ENCODE measurements around the gene CUL3.
"Not testable (repeated sequence)": the region's sequence is repeated elsewhere in the genome, so short reads cannot be mapped to it uniquely, and the experiment has no call there.

CUL3 gene

DNA sequence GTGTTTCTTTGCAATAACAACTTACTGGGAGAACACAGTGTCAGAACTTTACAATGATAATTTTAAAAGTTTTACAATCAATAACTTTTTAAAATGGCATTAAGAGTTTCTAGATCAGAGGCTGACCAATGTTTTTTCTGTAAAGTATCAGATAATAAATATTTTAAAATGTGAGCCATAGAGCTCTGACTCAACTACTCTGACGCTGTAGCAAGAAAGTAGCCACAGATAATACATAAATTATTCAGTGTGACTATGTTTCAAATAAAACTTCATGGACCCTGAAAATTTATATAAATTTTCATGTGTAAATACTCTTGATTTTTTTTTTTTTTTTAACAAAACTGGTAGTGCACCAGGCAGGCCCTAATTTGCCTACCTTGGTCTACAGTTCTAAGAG is 77.4 kb downstream of the CUL3 start:
- H3K27me3 ChIP-seq (ENCODE audit: control insufficient read depth, insufficient read depth, low read length): no peaks in the 10 kb centered on the region
- H3K9ac ChIP-seq: no peak overlapping the region
- H3K9me3 ChIP-seq (ENCODE audit: control insufficient read depth, low read length): no peaks in the 10 kb centered on the region
- TF ChIP-seq, protein P1, sequence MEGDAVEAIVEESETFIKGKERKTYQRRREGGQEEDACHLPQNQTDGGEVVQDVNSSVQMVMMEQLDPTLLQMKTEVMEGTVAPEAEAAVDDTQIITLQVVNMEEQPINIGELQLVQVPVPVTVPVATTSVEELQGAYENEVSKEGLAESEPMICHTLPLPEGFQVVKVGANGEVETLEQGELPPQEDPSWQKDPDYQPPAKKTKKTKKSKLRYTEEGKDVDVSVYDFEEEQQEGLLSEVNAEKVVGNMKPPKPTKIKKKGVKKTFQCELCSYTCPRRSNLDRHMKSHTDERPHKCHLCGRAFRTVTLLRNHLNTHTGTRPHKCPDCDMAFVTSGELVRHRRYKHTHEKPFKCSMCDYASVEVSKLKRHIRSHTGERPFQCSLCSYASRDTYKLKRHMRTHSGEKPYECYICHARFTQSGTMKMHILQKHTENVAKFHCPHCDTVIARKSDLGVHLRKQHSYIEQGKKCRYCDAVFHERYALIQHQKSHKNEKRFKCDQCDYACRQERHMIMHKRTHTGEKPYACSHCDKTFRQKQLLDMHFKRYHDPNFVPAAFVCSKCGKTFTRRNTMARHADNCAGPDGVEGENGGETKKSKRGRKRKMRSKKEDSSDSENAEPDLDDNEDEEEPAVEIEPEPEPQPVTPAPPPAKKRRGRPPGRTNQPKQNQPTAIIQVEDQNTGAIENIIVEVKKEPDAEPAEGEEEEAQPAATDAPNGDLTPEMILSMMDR (IDR thresholded peaks at IDR 0.05): no peak
- H3K4me1 ChIP-seq: no peaks in the 10 kb centered on the region
- H2AFZ ChIP-seq: no peak overlapping the region
- H3K36me3 ChIP-seq (ENCODE audit: control insufficient read depth, insufficient read depth, low read length): no peaks in the 10 kb centered on the region
- H3K4me2 ChIP-seq (ENCODE audit: low read length): no peak overlapping the region
- H3K4me3 ChIP-seq (ENCODE audit: low read depth, low read length): no peak overlapping the region
- H3K79me2 ChIP-seq: peaks cover 4% of the 10 kb centered on the region
- H3K27ac ChIP-seq: no peak overlapping the region

DNA sequence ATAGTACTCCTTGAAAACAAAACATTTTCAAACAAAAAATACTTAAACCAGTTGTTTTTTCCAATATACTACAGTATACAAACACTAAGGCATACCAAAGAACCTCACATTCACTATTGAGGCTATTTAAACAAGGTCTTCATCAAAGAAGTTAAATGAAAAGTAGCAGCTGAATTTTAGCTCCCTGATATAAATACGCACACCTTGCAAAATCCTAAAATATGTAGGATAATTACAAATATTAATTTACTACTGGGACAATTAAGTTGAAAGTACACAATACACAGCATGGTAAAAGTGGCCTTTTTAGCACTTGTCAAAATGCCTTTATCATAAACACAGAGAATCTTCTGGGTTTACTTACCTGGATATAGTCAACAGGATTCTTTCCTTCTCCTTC is 78.7 kb downstream of the CUL3 start:
- H2AFZ ChIP-seq: no peak overlapping the region
- no peaks in the 10 kb centered on the region for H3K27me3 ChIP-seq (ENCODE audit: control insufficient read depth, insufficient read depth, low read length)
- no peak overlapping the region for H3K4me3 ChIP-seq (ENCODE audit: low read depth, low read length)
- H3K79me2 ChIP-seq: no peaks in the 10 kb centered on the region
- no peaks in the 10 kb centered on the region for H3K36me3 ChIP-seq (ENCODE audit: control insufficient read depth, insufficient read depth, low read length)
- TF ChIP-seq, protein P1 (IDR thresholded peaks at IDR 0.05): no peak
- H3K27ac ChIP-seq: no peak overlapping the region
- no peaks in the 10 kb centered on the region for H3K4me1 ChIP-seq
- H3K9ac ChIP-seq: no peak overlapping the region
- H3K4me2 ChIP-seq (ENCODE audit: low read length): no peak overlapping the region
- H3K9me3 ChIP-seq (ENCODE audit: control insufficient read depth, low read length): no peaks in the 10 kb centered on the region

DNA sequence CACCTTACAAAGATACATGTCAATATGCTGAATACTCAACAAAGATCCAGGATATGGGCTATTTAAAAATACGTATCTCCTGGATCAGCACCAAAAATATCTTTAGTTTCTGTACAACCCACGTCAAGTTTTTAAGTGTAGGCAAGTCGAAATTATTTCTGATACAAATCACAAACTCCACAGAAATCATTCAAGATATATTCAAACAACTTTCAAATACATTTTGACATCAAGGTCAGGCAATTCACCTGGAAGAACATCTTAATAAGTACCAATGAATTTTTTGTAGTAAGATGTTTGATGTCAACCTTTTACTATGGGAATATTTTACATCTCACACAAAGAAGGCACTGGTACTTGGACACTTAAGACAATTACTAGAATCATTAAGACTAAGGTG is 86.2 kb downstream of the CUL3 start:
- no peaks in the 10 kb centered on the region for H3K9me3 ChIP-seq (ENCODE audit: control insufficient read depth, low read length)
- no peaks in the 10 kb centered on the region for H3K36me3 ChIP-seq (ENCODE audit: control insufficient read depth, insufficient read depth, low read length)

DNA sequence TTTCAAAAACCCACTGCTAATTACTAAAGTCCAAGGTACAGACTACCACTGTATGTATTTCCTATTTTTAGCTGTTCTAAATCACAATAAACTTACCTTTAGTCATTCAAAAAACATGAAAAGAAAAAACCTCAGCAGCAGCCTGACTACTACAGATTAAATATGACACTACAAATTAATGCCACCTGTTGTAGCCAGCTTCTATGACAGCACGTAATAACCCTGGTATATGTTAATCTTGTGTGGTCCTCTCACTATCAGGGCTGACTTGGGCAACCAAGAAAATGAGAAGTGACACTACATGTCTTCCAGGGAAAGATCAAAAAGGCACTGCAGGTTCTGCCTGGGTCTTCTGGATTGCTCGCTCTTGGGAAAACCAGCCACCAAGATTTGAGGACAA is 92.6 kb downstream of the CUL3 start:
- Histone ChIP-seq H2AFZ (no peak overlapping the region), H3K36me3 (ENCODE audit: control insufficient read depth, insufficient read depth, low read length) (no peaks in the 10 kb centered on the region), H3K4me3 (ENCODE audit: low read depth, low read length) (no peak overlapping the region), H3K27me3 (ENCODE audit: control insufficient read depth, insufficient read depth, low read length) (no peaks in the 10 kb centered on the region), H3K4me2 (ENCODE audit: low read length) (no peak overlapping the region), H3K9ac (no peak overlapping the region), H3K4me1 (no peaks in the 10 kb centered on the region), H3K79me2 (peaks cover 21% of the 10 kb centered on the region), H3K27ac (no peak overlapping the region), H3K9me3 (ENCODE audit: control insufficient read depth, low read length) (no peaks in the 10 kb centered on the region)
- TF ChIP-seq, protein P1 (IDR thresholded peaks at IDR 0.05): no peak

More for the DNA sequence above, 86.2 kb downstream of the CUL3 start:
- no peak overlapping the region for H3K9ac ChIP-seq
- no peaks in the 10 kb centered on the region for H3K4me1 ChIP-seq
- H3K79me2 ChIP-seq: peaks cover 3% of the 10 kb centered on the region
- H3K4me2 ChIP-seq (ENCODE audit: low read length): no peak overlapping the region
- TF ChIP-seq, protein P1 (IDR thresholded peaks at IDR 0.05): no peak
- H3K27me3 ChIP-seq (ENCODE audit: control insufficient read depth, insufficient read depth, low read length): no peaks in the 10 kb centered on the region
- no peak overlapping the region for H3K27ac ChIP-seq
- no peak overlapping the region for H2AFZ ChIP-seq
- H3K4me3 ChIP-seq (ENCODE audit: low read depth, low read length): no peak overlapping the region

- H3K4me2 ChIP-seq (ENCODE audit: low read length); H3K4me1 ChIP-seq; H3K4me3 ChIP-seq (ENCODE audit: low read depth, low read length); H3K9me3 ChIP-seq (ENCODE audit: control insufficient read depth, low read length); H3K36me3 ChIP-seq (ENCODE audit: control insufficient read depth, insufficient read depth, low read length); H3K27me3 ChIP-seq (ENCODE audit: control insufficient read depth, insufficient read depth, low read length); H3K27ac ChIP-seq; H3K9ac ChIP-seq; H2AFZ ChIP-seq: not testable (repeated sequence)
- H3K79me2 ChIP-seq: peaks cover 24% of the 10 kb centered on the region
These were observed 97.2 kb downstream of the CUL3 start for GRCh38 chr2:224487940-224488339.

DNA sequence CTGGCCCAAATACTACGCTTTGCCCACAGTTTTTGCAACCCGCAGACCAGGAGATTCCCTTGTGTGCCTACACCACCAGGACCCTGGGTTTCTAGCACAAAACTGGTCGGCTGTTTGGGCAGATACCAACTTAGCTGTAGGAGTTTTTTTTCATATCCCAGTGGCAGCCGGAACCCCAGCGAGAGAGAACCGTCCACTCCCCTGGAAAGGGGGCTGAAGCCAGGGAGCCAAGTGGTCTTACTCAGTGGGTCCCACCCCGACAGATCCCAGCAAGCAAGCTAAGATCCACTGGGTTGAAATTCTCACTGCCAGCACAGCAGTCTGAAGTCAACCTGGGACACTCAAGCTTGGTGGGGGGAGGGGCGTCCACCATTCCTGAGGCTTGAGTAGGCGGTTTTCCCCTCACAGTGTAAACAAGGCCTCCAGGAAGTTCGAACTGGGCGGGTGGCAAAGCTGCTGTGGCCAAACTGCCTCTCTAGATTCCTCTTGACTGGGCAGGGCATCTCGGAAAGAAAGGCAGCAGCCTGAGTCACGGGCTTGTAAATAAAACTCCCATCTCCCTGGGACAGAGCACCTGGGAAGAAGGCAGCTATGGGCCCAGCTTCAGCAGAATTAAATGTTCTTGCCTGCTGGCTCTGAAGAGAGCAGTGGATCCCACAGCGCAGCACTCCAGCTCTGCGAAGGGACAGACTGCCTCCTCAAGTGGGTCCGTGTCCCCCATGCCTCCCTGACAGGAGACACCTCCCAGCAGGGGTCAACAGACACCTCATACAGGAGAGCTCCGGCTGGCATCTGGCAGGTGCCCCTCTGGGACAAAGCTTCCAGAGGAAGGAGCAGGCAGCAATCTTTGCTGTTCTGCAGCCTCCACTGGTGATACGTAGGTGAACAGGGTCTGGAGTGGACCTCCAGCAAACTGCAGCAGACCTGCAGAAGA is 99.8 kb downstream of the CUL3 start:
- Histone ChIP-seq H3K79me2 (peaks cover 20% of the 10 kb centered on the region), H3K27ac (peak overlapping the region; percentile 27)
- H3K36me3 ChIP-seq (ENCODE audit: control insufficient read depth, insufficient read depth, low read length); H3K9me3 ChIP-seq (ENCODE audit: control insufficient read depth, low read length); H2AFZ ChIP-seq; H3K27me3 ChIP-seq (ENCODE audit: control insufficient read depth, insufficient read depth, low read length); H3K4me1 ChIP-seq; H3K9ac ChIP-seq; H3K4me3 ChIP-seq (ENCODE audit: low read depth, low read length); H3K4me2 ChIP-seq (ENCODE audit: low read length): not testable (repeated sequence)

Data from parathyroid adenoma (tissue), 2 donors.